ENCODE results near the gene RFPL3.
"Not testable (repeated sequence)": the region's sequence is repeated elsewhere in the genome, so short reads cannot be mapped to it uniquely, and the experiment has no call there.

Gene RFPL3

GRCh38 chr22:32357567-32357966, at the start of gene RFPL3:
Gene RFPL3, plus strand, starts transcription at chr22:32357867. Its CDS starts 205 bp downstream, at chr22:32358072.
- not testable (repeated sequence) for FAIRE-seq; DNase-seq (ENCODE audit: insufficient read length, low spot score)

DNA sequence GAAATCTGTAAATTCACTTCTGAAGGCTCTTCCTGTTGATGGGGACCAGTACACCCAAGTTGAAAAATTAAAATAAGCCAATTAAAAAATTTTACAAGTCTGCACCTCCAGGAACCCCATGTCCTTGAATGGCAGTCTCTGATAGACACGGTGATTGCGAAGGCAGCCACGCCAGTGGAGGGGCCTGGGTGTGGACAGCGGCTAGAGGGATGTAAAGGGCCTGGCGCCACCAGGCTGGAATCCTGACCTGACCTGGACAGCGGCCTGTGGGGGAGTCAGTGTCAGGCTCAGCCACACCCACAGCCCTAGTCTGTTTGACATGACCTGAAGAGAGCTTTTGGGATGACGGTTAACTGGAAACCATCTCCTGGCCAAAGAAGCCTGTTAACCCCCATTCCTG, 49.5 kb upstream of the RFPL3 start:
- no peak for FAIRE-seq
- DNase-seq (ENCODE audit: insufficient read length, low spot score), result no peak

DNA sequence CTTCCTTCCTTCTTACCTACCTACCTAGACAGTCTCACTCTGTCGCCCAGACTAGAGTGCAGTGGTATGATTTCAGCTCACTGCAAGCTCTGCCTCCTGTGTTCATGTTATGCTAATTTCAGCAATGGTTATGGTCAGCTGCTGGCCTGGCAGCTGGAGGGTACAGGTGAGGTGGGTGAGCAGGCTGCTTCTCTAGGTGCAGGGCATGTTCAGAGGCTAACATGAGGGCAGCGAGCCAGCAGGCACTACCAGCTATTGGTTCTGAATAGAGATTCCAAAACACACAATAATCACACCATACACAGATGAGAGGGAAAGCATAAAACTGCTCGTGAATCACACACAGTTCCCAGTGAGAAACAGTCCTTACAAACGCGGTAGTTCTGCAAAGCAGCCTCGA, 48.7 kb upstream of the RFPL3 start:
- FAIRE-seq, result no peak
- no peak for DNase-seq (ENCODE audit: insufficient read length, low spot score)

DNA sequence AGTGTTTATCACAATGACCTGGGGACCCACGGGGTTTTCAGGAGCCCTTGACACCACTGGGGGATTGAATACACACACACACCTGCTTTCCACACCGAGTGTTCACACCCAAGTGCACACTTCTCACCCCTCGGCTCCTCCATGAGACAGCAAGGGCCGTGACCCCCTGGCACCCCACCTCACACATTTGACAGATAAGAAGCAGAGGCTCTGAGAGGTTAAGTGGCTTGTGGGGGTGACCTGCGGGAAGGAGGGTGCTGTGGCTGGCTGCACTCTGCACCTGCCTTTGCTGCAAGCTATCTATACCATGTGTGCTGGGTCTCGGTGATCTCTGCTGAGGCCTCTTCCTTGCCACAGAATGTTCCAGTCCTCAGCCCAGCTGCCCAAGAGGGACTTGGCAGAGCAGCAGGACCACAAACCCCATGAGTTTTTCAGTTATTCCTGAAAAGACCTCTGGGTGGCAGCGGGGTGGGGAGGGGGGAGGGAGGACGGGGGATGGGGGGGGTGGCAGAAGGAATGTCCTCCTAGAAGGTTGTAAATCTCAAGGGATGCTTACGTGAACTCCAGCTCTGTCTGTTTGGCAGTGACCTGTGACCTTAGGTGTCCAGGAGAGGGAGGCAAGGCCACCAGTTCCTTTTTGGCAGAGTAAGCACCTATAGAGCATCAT, 47.9 kb upstream of the RFPL3 start:
- DNase-seq (ENCODE audit: insufficient read length, low spot score) (no peak), FAIRE-seq (no peak)

GRCh38 chr22:32310777-32311176, 46.9 kb upstream of the RFPL3 start:
- no peak for DNase-seq (ENCODE audit: insufficient read length, low spot score)
- FAIRE-seq, result no peak

- DNase-seq (ENCODE audit: insufficient read length, low spot score) (no peak), FAIRE-seq (no peak)
These were observed 46.1 kb upstream of the RFPL3 start for GRCh38 chr22:32311551-32312071.

GRCh38 chr22:32312748-32313147, 44.9 kb upstream of the RFPL3 start:
- FAIRE-seq, result no peak
- no peak for DNase-seq (ENCODE audit: insufficient read length, low spot score)

GRCh38 chr22:32313532-32313931, 44.1 kb upstream of the RFPL3 start:
- DNase-seq (ENCODE audit: insufficient read length, low spot score) (no peak), FAIRE-seq (no peak)

GRCh38 chr22:32317524-32317923, 40.1 kb upstream of the RFPL3 start:
- FAIRE-seq (no peak), DNase-seq (ENCODE audit: insufficient read length, low spot score) (no peak)

DNA sequence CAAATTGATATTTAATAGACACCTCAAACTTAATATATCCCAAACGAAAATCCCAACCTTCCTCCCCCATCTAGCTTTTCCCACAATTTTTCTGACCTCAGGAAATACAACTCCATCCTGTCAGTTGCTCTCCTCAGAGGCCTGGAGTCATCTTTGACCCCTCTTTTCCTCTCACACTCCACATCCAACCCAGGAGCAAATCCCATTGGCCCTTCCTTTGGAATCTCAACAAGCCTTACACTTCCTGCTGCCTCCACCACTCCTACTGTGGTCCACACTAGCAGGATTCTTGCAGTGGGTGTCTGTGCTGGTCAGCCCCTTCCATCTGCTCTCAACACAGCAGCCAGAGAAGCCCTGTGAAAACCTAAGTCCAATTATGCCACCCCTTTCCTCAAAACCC, 39.3 kb upstream of the RFPL3 start:
- DNase-seq (ENCODE audit: insufficient read length, low spot score), result no peak
- FAIRE-seq, result no peak

GRCh38 chr22:32319861-32320406, 37.7 kb upstream of the RFPL3 start:
- FAIRE-seq (no peak), DNase-seq (ENCODE audit: insufficient read length, low spot score) (no peak)

GRCh38 chr22:32322986-32323385, 34.7 kb upstream of the RFPL3 start:
- FAIRE-seq, result no peak

DNA sequence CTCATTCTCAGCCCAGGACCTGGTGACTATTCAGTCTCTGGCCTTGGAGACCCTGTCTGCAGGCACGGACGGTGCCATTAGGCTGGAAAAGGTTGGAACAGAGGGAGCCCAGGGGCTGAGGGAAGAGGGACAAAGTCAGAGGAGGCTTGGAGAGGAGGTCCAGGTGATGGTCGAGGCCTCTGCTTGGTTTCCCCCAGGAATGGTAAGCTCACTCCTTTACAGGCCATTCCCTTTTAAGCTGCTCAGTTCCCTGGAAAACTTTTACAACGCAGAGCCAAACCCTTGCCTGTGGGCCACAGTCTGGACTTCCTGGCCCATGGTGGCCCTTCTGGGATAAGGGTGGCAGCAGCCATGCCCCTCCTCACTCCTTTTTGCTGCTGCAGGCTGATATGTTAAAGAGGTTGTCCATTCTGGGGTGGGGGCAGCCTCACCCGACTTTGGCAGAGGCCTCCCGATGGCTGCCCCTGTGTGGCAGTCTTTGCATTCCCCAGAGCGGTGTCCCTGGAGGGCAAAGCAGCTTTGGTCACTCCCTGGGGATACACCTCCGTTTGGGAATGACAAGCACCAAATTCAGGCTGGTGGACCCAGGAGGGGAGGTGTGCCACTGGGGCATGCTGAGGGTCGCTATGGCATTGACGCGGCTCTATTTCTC, 34.0 kb upstream of the RFPL3 start:
- DNase-seq (ENCODE audit: insufficient read length, low spot score) (no peak), FAIRE-seq (no peak)

More at GRCh38 chr22:32322986-32323385, 34.7 kb upstream of the RFPL3 start:
- no peak for DNase-seq (ENCODE audit: insufficient read length, low spot score)

DNA sequence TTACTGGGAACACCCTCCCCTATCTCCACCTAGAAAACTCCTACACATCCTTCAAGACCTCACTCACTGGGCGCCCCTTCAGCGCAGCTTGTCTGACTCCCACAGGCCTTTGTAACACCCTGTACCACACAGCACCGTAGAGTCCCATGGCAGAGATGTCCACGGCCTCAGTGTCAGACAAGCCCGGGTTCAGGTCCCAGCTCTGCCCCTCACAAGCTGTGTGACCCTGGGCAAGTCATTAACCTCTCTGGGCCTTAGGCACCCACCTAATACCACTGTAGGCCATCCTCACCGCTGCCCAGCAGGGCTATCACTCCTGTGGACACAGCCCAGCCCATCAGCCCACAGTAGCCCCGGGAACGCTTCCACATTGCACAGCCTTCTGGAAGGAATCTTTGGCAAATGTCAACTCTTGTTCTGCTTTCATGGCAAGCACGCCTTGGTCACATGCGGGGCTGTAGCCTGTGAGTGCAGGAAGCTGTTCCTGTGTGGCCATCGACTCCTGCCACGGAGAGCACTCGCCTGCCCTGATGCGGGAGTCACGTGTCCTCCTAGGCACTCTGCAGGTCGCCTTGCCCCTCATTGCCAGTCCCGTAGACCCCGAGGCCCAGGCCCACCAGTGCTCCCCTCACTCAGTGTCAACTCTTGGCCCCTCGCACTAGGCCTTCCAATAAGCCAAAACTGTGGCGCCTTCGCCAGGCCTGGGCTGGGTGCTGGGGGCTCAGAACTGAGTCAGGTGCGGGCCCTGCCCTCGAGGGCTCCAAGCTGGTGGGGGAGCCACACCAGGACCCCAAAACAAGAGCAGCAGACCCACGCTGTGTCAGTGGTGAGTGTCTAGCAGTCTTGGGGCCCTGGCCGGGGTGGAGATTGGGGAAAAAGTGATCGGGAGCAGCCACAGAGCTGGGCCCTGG, 32.9 kb upstream of the RFPL3 start:
- FAIRE-seq (no peak), DNase-seq (ENCODE audit: insufficient read length, low spot score) (no peak)

- FAIRE-seq (no peak), DNase-seq (ENCODE audit: insufficient read length, low spot score) (no peak)
These were observed 32.3 kb upstream of the RFPL3 start for GRCh38 chr22:32325416-32325801.

DNA sequence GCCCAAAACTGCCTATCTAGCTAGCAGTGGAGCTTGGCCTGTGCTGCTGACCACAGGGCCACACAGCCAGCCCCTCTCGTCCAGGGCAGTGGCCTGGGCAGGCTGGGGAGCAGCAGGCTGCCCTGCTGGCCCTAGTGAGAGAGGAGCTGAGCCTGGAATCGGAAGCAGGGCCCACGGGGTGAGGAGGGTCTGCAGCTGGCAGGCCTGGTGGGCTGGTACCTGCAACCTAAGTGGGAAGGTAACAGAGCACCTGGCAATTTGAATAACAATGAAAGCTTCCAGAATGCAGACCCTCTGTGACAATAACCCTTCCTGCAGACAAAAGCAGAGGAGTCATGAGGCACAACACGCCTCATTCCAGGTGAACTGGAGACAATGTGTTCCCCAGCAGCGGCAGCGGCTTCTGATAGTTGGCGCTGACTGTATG, 31.8 kb upstream of the RFPL3 start:
- FAIRE-seq, result no peak
- no peak for DNase-seq (ENCODE audit: insufficient read length, low spot score)

GRCh38 chr22:32326647-32327046, 31.0 kb upstream of the RFPL3 start:
- FAIRE-seq (no peak), DNase-seq (ENCODE audit: insufficient read length, low spot score) (no peak)

DNA sequence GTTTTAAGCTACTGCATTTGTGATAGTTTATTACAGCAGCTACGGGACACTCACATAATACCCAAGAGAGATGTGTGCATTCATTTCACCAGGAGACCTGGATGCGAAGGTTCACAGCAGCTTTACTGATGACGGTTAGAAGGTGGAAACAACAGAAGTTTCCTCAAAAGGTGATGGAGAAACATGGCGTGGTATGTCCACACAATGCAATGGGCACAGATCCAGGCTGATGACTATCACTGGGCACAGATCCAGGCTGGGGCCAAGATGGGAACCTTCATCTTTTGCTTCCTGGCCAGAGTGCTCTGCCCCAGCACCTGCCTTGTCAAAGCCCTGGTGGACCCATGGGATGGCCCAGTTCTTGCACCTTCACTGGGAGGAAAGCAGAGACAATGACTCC, 30.6 kb upstream of the RFPL3 start:
- no peak for DNase-seq (ENCODE audit: insufficient read length, low spot score)

GRCh38 chr22:32327596-32328171, 30.0 kb upstream of the RFPL3 start:
- DNase-seq (ENCODE audit: insufficient read length, low spot score) (no peak), FAIRE-seq (no peak)

More for the DNA sequence above, 30.6 kb upstream of the RFPL3 start:
- no peak for FAIRE-seq
